ENCODE data around the gene TSEN34.
"Not testable (repeated sequence)": the region's sequence is repeated elsewhere in the genome, so short reads cannot be mapped to it uniquely, and the experiment has no call there.

The TSEN34 gene

DNA sequence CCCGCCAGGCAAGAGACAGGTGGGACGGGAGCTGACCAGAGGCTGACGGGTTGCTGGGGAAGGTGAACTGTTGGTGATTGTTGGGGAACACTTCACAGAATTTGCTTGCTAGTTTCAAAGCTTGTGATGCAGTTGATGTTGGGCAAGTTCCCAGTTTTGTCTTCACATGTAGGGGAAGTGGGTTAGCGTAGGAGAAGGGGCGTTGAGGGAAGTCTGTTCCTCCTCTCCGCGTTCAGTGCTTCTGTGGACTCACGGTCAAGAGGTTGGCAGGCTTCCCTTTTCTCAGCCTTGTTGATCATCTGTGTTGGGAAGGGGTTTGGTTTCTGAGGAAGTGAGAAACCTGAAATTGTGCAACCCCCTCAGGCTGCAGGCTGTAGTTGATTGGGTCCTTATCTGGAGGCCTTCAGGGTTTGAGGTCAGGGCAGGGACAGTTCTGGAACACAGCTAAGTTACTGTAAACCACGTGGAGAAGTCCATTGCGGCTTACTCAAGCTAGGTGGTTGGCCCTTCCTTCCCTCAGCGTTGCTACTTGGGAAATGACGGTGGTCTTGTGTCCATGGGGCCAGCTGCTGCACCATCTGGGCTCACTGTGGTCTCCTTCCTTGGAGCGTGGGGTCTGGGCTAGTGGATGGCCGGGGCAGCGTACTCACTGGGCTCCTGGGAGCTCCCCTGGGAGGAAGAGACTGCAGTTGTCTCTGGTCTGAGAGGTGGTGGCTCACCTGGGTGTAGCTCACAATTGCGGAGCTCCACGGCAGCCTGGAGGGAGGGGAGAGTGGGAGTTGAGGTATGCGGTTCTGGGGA is 17.1 kb downstream of the TSEN34 start:
- peak in 36 of 56 donors; percentile 7 to 74 (median 38) for DNase-seq

DNA sequence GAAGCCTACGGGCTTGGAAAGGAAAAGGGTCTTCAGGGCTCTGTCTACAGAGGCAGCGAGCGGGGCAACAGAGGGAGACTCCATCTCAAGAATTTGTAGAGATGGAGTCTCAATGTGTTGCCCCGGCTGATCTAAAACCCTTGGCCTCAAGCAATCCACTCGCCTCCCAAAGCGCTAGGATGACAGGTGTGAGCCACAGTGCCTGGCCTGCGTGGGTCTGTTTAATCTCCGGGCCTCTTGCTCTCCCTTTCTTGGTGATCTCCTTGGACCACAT is 17.6 kb downstream of the TSEN34 start:
- no peak for DNase-seq

DNA sequence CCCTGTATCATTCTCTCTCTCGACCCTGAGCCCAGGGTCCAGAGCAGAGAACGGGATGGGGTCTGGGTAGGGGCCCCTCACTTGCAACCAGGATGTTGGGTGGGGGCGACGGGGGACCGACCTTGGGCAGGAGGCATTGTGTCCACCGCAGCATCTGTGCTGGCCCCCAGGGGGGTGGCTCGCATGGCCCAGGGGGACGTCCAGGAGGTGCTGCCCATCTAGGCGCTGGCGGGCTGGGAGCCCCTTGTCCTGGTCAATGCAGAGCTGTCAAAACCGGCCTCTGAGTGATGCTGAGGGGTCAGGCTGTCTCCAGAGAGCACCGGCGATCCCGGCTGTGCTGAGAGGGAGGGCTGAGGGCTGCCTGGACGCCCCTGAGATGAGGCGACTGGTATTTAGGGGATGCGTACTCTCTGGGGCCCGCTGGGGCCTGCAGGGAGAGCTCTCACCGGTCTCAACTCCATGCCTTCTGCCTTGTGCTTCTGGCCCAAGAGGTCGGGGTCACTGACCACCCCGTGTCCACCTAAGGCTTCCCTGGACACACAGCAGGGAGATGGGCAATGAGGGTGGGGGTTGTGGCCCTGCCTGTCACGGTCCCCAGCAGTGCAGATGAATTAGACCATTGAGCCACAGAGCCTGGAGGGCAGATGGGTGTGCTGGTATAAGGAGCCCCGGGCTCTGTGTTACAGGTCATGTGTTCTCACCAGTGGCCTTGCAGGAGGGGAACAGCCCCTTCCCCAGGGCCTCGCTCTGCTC is 18.1 kb downstream of the TSEN34 start:
- peak in 27 of 56 donors; percentile 21 to 71 (median 54) for DNase-seq

DNA sequence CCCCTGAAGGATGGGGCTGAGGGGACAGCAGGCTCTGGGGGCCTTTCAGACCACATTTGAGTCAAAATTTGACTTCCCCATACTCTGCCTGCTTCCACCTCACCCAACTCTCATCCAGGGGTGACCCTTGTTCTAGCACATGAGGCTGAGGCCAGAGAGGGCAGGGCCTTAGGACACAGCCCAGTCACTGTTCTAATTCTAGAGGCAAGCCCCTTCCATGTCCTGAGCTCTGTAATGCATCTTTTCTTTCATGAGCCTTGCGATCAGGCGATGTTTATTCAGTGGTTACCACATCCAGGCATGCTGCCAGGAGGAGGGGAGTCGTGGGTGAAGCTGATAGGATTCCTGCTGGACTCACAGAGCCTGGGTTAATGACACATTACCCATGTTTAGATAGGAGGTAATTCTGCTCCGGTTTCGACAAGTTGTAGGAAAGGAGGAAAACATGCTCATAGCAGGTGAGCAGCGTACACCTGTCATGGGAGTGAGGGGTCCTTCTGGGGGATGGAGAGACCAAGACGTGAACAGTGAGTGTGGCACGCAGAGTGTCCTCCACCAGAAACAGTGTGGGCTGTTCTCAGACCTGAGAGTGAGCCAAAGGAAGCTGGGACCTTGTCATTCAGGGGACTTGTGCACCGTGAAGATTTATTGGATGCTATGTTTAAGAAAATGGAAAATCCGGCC is 18.8 kb downstream of the TSEN34 start:
- peak in 50 of 56 donors; percentile 6 to 86 (median 61) for DNase-seq

DNA sequence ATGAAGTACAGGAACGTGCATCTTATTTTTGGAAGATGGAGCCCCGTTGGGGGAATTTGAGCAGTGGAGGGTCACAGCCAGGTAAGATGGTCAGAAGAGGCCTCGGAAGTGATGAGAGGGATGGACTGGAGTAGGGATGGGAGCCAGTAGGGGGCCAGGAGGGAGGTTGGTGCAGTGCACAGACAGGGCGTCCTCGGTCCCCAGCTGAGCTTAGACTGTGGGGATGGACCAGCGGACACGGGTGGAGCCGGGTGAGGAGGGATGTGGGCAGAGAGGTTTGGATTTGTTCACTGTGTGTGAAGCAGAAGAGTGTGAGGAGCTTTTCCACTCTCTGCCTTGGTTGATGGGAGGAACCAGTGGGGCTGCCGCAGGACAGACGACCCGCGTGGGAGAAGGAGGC is 20.1 kb downstream of the TSEN34 start:
- DNase-seq: no peak

DNA sequence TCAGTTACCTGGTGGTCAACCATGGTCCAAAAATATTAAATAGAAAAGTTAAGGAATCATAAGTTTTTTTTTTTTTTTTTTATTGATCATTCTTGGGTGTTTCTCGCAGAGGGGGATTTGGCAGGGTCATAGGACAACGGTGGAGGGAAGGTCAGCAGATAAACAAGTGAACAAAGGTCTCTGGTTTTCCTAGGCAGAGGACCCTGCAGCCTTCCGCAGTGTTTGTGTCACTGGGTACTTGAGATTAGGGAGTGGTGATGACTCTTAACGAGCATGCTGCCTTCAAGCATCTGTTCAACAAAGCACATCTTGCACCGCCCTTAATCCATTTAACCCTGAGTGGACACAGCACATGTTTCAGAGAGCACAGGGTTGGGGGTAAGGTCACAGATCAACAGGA is 23.1 kb downstream of the TSEN34 start:
- not testable (repeated sequence) for DNase-seq

DNA sequence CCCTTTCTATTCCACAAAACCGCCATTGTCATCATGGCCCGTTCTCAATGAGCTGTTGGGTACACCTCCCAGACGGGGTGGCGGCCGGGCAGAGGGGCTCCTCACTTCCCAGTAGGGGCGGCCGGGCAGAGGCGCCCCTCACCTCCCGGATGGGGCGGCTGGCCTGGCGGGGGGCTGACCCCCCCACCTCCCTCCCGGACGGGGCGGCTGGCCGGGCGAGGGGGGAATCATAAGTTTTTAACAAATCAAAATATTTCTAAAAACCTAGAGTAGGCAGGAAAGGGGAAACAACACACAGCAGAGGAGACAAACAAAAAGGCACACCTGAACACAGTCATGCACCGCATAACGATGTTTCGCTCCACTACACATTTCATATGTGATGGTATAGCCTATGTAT is 23.6 kb downstream of the TSEN34 start:
- DNase-seq: not testable (repeated sequence)

DNA sequence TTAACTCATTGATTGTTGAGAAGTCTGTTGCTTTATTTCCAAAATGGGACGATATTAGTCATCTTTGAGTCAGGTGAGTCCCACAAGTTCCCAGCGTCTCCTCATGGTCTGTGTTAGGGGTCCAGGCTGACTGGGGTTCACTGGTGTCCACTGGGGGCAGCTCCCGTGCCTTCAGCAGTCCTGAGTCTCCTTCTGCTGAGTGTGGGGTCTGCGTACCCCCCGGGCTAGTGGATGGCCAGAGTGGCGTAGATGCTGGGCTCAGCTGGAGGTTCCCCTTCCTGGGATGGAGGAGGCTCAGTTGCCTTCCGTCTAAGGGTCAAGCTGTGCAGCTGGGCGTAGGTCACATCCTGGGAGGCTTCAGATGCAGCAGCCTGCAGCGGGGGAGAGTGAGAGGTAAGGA is 25.8 kb downstream of the TSEN34 start:
- no peak for DNase-seq

DNA sequence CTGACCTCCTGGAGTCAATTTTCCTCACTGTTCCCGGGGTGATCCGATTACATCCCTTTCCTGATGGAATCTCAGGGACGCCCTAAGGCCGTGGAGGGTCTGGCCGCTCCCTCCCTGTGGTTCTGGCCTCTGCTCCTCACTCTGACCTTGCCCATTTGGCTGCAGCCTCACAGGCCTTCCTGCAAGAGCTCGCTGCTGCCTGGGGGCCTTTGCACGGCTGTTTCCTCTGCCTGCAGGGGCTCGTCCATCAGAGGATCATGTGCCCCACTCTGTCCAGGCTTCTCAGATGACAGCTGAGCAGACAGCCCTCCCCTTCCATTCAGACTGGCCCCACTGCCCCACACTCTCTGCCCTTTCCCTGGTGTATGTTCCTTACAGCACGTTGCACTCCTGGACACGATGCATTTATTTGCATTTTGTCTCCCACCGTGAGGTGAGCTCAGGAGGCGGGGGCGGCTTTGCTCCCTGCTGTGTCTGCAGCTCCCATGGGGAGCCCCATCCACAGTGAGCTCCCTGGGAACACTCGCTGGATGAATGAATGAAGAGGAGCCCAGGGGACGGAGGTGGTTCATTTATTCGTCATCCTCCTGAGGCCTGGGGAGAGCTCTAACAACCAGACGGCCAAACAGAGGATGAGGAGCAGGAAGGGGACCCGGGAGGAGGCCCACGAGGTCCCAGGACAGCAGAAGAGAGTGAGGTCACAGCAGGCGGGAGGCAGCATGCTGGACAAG is 26.6 kb downstream of the TSEN34 start:
- DNase-seq: not testable (repeated sequence)

DNA sequence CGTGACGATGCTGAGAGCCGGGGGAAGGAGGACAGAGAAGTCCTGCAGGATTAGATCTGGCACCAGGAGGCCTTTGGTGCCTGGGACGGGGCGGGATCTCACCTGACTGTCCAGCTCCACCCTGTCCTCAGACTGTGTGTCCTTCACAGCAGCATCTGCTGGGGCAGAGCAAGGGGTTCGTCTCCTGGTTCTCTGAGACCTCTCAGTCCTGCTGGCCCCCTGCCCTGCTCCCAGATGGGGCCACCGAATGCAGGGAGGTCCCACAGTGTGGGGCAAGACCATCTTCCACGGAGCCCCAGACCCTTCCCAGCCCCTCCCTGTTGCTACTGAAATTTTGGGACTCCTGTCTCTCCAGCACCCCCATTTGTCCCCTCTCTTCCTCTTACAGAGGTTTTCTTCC is 27.2 kb downstream of the TSEN34 start:
- no peak for DNase-seq

DNA sequence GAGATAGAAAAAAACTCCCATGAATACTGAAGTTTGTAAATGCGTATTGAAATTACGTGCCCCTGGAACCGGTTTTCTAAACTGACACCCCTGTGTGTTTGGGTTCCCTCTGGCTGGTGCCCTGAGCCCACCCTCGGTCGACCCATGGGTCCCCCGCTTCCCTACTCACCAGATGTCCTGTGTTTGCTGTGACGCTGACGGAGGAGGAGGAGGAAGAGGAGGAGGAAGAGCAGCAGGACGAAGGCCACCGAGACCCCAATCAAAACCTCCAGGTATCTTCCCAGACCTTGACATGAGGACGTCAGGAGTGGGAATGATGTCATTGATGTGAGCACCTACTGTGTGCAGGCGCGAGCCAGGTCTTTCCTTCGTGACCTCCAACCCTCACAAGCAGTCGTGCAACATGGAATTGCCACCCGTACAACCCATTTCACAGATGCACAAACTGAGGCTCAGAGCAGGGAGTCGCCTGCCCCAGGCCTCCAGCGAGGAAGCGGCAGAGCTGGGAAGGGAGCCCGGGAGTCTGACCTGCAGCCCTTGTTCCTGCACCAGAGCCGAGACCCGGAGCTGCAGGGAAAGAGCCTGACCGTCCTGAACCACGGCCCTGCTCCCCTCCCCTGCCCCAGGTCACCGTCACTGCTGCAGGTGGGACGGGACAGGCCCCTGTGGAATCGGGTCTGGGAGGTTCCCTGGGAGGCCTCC is 28.0 kb downstream of the TSEN34 start:
- no peak for DNase-seq

DNA sequence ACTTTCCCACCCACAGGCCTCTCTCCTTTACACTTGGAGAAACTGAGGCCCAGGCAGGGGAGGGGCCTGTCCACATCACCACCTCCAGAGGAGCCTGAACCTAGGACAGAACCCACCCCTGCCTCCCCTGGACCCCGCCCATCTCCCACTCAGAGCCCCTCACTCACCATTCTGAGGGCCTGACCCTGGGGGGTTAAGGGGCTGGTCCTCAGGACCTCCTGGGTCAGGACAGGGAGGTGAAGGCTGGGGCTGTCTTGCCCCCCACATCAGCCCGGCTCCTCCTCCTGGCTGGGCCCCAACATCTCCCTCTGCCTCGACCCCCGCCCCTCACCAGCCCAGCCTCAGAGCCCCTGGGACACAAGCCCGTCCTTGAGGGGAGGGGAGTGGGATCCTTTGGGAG is 28.6 kb downstream of the TSEN34 start:
- not testable (repeated sequence) for DNase-seq

DNA sequence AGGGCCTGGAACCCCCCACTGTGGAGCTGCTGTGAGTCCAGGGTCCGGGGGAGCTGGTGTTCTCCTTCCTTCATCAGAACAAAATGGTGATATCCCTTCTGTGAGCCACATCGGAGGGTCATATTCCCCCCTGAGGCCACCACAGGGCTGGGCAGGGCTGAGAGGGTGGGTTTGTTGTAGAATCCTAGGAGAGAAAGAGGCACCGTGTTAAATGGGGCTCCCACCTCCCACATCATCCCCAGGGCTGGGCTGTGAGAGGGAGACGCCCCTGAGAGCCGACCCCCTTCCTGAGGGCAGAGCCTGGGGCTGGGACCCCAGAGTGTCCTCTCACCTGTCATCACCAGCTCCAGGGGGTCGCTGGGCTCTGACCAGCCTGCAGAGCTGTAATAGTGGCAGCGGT is 30.8 kb downstream of the TSEN34 start:
- DNase-seq: not testable (repeated sequence)

DNA sequence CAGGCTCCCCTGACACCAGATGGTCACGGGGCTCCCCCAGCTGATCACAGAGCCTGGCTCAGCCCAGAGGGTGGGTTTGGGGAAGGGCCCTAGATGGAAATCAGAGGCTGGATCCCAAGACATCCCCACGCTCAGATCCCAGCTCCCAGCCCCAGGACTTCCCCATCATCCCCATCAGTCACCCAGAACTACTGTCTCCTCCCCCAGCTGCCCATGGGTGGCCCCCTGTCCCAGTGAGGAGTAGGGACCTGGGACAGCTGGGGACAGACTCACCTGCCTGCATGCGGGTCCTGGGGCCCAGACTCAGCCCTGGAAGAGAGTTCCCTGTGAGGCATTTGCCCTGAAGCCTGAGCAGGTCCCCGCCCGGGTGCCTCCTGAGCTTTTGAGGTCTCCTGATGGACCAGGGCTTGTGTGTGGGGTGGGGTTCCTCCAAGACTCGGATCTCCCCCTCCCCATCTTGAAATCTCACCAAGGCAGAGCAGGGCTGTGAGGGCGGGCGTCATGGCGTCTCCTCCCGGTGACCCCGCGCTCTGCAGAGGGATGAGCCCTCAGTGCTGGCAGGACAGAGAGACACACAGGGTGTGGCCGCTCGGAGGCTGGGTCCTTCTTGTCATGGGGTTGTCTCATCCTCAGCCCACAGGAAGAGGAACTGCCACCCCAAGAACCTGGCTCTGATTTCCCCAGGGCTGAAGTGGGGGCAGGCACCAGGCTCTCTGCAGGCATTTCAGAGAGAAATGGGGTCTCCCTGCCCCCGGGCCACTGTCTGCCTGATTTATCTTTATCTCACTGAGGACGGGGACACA is 31.6 kb downstream of the TSEN34 start, which contains the start of gene LILRB3:
LILRB3 (minus strand) TSS at position 534 of the 803 bp plus-strand sequence; CDS start at position 503, 31 bp downstream.
- DNase-seq: peak in 1 of 56 donors; percentile 5

DNA sequence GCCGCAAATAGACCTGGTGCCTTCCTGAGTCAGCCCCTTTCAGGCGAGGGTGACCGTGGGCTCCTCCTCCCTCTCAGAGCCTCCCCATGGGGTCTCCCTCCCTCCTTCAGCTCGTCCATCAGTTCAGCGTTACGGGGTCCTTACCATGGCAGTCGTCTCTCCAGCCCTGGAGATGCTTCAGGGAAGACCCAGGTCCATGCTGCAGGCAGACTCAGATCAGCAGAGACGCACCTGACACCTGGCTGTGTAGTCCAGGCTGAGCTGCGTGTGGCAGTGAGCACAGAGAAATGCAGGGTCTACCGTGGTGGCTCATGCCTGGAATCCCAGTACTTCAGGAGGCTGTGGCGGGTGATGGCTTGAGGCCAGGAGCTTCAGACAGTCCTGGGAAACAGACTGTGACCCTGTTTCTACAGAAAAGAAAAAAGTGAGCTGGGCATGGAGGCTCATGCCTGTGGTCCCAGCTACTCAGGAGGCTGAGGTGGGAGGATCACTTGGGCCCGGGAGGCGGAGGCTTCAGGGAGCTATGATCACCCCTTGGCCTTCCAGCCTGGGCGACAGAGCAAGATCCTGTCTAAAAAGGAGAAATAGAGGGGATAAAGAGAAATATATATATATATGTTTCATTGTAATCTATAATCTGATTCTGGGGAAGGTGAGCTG is 32.3 kb downstream of the TSEN34 start:
- DNase-seq: not testable (repeated sequence)

DNA sequence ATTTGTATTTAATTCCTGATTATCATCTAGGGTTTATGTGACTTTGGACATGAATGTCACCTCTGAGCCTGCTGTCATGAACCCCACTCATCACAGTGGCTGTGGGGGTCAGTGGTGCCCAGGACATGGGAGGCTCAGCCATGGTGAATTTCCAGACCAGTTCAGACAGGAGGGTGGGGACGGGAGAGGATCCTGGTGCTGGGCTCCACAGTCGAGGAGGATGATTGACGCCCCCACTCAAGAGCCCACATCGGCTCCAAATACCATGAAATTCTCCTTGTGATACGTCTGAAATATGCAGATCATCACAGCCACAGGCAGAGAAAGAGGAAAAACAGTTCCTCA is 32.8 kb downstream of the TSEN34 start:
- not testable (repeated sequence) for DNase-seq

DNA sequence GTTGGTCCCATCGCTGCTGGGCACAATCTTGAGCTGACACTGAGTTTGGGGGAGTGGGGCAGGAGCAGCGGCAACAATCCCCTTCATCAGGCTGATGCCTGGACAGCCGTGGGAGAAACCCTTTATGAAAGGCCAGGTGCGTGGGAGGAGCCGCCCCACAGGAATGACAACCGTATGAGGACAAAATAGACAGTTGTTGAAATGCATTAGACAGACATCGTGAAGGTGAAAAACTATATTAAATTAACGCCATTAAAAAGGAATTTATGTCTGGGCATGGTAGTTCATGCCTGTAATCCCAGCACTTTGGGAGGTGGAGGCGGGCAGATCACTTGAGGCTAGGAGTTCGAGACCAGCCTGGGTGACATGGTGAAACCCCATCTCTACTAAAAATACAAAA is 33.5 kb downstream of the TSEN34 start:
- not testable (repeated sequence) for DNase-seq

DNA sequence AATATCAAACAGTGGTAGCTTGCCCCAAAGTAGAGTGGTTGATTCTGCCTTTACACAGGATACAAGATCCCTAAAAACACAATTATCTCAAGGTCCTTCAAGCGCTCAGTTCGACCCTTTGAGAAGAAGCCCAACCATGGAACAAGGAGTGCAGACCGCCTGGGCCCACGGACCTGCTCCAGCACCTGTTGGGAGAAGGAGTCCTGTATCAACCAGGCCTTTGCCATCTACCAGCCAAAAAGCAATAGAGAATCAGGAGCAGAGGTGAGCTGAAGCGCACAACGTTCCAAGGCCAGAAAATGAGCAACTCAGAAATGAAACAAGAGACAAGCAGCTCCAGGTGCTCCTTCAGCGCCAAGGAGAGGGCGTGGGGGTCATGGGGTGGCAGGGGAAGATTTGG is 38.0 kb downstream of the TSEN34 start:
- no peak for DNase-seq

DNA sequence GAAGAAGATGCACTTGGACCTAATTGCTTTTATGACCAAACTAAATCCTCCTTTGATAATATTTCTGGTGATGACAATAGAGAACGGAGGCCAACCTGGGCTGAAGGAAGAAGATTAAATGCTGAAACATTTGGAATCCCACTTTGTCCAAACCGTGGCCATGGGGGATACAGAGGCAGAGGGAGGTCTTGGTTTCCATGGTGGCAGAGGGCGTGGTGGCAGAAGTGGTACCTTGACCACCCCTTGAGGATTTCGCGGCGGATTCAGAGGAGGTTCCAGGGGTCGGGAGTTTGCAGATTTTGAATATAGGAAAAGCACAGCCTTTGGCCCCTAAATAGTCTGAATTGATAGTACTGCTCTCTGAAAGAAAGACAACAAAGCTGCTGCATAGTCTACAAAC is 38.9 kb downstream of the TSEN34 start:
- DNase-seq: no peak

Data from amygdala (tissue), 56 donors.